Keratinocyte (primary cell): Measurements from ENCODE around the gene MINDY4.

Experiments
- CTCF ChIP-seq, 3 experiments: IDR thresholded peaks in 1 of 3; conservative IDR thresholded peaks in 1 of 3; optimal IDR thresholded peaks in 1 of 3; 2 replicates in 2 of 3; 3 replicates in 1 of 3; pipeline versions ENCODE3 to v1.5.1; 2011; ENCODE audit warnings: low read length in 3 of 3, mild to moderate bottlenecking in 3 of 3, moderate library complexity in 2 of 3, control low read depth in 1 of 3, inconsistent platforms in 1 of 3; ENCODE audit not compliant: insufficient read depth in 2 of 3; ENCODE audit errors: extremely low read depth in 1 of 3
- EZH2 ChIP-seq: IDR thresholded peaks from one replicate; pipeline ENCODE4 v1.6.1; 2012; ENCODE audit warnings: inconsistent platforms, mild to moderate bottlenecking, low read length, moderate library complexity

GRCh38 chr7:30741289-30741688, 29.9 kb upstream of the MINDY4 start:
- TF ChIP-seq CTCF (optimal IDR thresholded peaks at IDR 0.05 in 1 of 3, IDR thresholded peaks at IDR 0.05 in 1 of 3, conservative IDR thresholded peaks at IDR 0.05 in 1 of 3; ENCODE audit: extremely low read depth in 1 of 3, insufficient read depth in 2 of 3, low read length in 3 of 3): no peak
- no peak for TF ChIP-seq EZH2
